ENCODE data around the gene SMARCA4. TPM values are rescaled to one million over a fixed set of nuclear protein-coding genes. Genes with fewer than 3 reads are reported as not detected.
"Not testable (repeated sequence)": the region's sequence is repeated elsewhere in the genome, so short reads cannot be mapped to it uniquely, and the experiment has no call there.

Gene SMARCA4
- total RNA-seq, 6 donors from 2014 or later = 82.8 to 245 (median 108) TPM

GRCh38 chr19:11070123-11070522 is 109.3 kb downstream of the SMARCA4 start:
- no peaks in the 10 kb centered on the region for H3K9me3 ChIP-seq
- TF ChIP-seq POLR2A (IDR thresholded peaks at IDR 0.05) (no peak), EP300 (IDR thresholded peaks at IDR 0.05) (no peak), POLR2AphosphoS5 (IDR thresholded peaks at IDR 0.05) (no peak), CTCF (IDR thresholded peaks at IDR 0.05) (no peak)
- H3K27me3 ChIP-seq = no peaks in the 10 kb centered on the region
- no peak overlapping the region for H3K4me3 ChIP-seq
- DNase-seq (no peak), ATAC-seq (ENCODE audit: low FRiP score in 2 of 2) (no peak)
- WGBS, 2 donors = 94% methylated on average over 4 of the region's 4 CpGs
- H3K36me3 ChIP-seq = peaks cover 0 to 6% (median 2%) of the 10 kb centered on the region in 4 donors
- H3K4me1 ChIP-seq = peaks cover 11 to 24% (median 13%) of the 10 kb centered on the region in 4 donors
- no peak overlapping the region for H3K27ac ChIP-seq

- DNase-seq (no peak), ATAC-seq (ENCODE audit: low FRiP score in 2 of 2) (no peak)
- no peaks in the 10 kb centered on the region for H3K27me3 ChIP-seq
- H3K4me3 ChIP-seq = no peak overlapping the region
- H3K9me3 ChIP-seq = no peaks in the 10 kb centered on the region
- no peak for TF ChIP-seq POLR2A (IDR thresholded peaks at IDR 0.05)
- TF ChIP-seq EP300 (IDR thresholded peaks at IDR 0.05) = no peak
- no peak for TF ChIP-seq POLR2AphosphoS5 (IDR thresholded peaks at IDR 0.05)
- TF ChIP-seq CTCF (IDR thresholded peaks at IDR 0.05) = no peak
- 92 to 96% methylated on average over 9 of the region's 9 CpGs for WGBS, 2 donors
- no peaks in the 10 kb centered on the region for H3K36me3 ChIP-seq
- H3K27ac ChIP-seq = peak overlapping the region in 1 of 4 donors; percentile 75
- peaks cover 13 to 28% (median 15%) of the 10 kb centered on the region in 4 donors for H3K4me1 ChIP-seq
Observed at GRCh38 chr19:11073568-11073967, 112.7 kb downstream of the SMARCA4 start.

- H3K36me3 ChIP-seq; ATAC-seq (ENCODE audit: low FRiP score in 2 of 2); H3K27ac ChIP-seq; H3K27me3 ChIP-seq; H3K4me3 ChIP-seq; H3K9me3 ChIP-seq; DNase-seq: not testable (repeated sequence)
- WGBS, 2 donors = 81% methylated on average over 9 of the region's 9 CpGs
- peaks cover 13 to 20% (median 15%) of the 10 kb centered on the region in 4 donors for H3K4me1 ChIP-seq
Observed at GRCh38 chr19:11076792-11077191, 116.0 kb downstream of the SMARCA4 start.

- Histone ChIP-seq H3K4me1 (peaks cover 13 to 16% (median 14%) of the 10 kb centered on the region in 4 donors), H3K27me3 (no peaks in the 10 kb centered on the region), H3K4me3 (no peak overlapping the region), H3K27ac (no peak overlapping the region), H3K36me3 (no peaks in the 10 kb centered on the region), H3K9me3 (no peaks in the 10 kb centered on the region)
- no peak for DNase-seq
- WGBS, 2 donors = 96 to 98% methylated on average over 11 of the region's 11 CpGs
- no peak for ATAC-seq (ENCODE audit: low FRiP score in 2 of 2)
- TF ChIP-seq EP300 (IDR thresholded peaks at IDR 0.05) (no peak), CTCF (IDR thresholded peaks at IDR 0.05) (no peak), POLR2A (IDR thresholded peaks at IDR 0.05) (no peak), POLR2AphosphoS5 (IDR thresholded peaks at IDR 0.05) (no peak)
Observed at GRCh38 chr19:11078893-11079292, 118.1 kb downstream of the SMARCA4 start.

GRCh38 chr19:11079999-11080398 is 119.2 kb downstream of the SMARCA4 start:
- H3K9me3 ChIP-seq = no peaks in the 10 kb centered on the region
- no peak overlapping the region for H3K4me3 ChIP-seq
- no peaks in the 10 kb centered on the region for H3K27me3 ChIP-seq
- H3K4me1 ChIP-seq = peaks cover 5 to 13% (median 7%) of the 10 kb centered on the region in 4 donors
- TF ChIP-seq CTCF (IDR thresholded peaks at IDR 0.05) (no peak), EP300 (IDR thresholded peaks at IDR 0.05) (no peak), POLR2AphosphoS5 (IDR thresholded peaks at IDR 0.05) (no peak), POLR2A (IDR thresholded peaks at IDR 0.05) (no peak)
- no peak for ATAC-seq (ENCODE audit: low FRiP score in 2 of 2)
- H3K27ac ChIP-seq = no peak overlapping the region
- WGBS, 2 donors = 85 to 88% methylated on average over 9 of the region's 9 CpGs
- no peaks in the 10 kb centered on the region for H3K36me3 ChIP-seq
- no peak for DNase-seq
